ENCODE measurements around the gene KCTD17.
"Not testable (repeated sequence)": the region's sequence is repeated elsewhere in the genome, so short reads cannot be mapped to it uniquely, and the experiment has no call there.

Gene KCTD17

DNA sequence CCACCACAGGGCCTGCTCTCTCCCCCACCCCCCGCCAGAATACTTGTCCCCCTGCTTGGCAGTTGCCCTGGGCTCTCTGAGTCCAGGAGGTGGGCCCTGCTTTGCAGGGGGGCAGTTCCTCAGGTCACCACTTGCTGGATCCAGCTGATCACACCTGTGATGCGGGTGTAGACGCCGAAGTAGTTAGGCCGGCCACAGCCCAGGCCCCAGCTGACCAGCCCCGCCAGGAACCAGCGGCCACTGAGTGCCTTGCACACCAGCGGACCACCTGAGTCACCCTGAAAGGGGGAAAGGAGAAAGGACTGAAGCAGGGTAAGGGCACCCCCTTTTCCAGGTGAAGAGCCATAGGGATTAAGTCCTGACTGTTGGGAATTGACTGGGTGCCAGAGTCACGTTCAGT, 14.4 kb downstream of the KCTD17 start:
- Mint-ChIP-seq H3K4me1 (ENCODE audit: low read depth) (no peaks in the 10 kb centered on the region), H3K4me3 (no peak overlapping the region), H3K9me3 (no peaks in the 10 kb centered on the region), H3K27me3 (peaks cover 41% of the 10 kb centered on the region), H3K36me3 (ENCODE audit: low read depth) (peaks cover 39% of the 10 kb centered on the region), H3K27ac (no peak overlapping the region)
- intact Hi-C loops (cut with micrococcal nuclease) = no loop called here

DNA sequence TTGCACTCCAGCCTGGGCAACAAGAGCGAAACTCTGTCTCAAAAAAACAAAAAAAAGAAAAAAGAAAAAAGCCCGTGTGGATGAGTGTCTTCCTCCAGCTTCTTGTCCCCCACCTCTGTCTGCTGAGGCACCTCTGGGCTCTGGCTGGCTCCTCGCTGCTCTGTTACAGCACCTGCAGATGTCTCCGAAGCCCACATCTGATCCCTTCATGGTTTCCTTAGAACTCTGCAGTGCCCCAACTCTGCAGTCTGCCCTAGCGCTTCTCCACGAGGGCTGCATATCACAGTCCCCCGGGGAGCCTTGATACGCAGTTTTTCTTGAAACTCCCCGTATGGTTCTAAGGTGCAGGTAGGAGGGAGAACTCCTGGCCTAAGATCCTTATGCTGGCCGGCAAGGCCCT, 15.9 kb downstream of the KCTD17 start:
- peaks cover 24% of the 10 kb centered on the region for H3K36me3 Mint-ChIP-seq (ENCODE audit: low read depth)
- H3K4me1 Mint-ChIP-seq (ENCODE audit: low read depth) = no peaks in the 10 kb centered on the region
- no peak overlapping the region for H3K4me3 Mint-ChIP-seq
- H3K27me3 Mint-ChIP-seq = peaks cover 41% of the 10 kb centered on the region
- H3K9me3 Mint-ChIP-seq = no peaks in the 10 kb centered on the region
- H3K27ac Mint-ChIP-seq = no peak overlapping the region
- intact Hi-C loops (cut with micrococcal nuclease) = no loop called here

DNA sequence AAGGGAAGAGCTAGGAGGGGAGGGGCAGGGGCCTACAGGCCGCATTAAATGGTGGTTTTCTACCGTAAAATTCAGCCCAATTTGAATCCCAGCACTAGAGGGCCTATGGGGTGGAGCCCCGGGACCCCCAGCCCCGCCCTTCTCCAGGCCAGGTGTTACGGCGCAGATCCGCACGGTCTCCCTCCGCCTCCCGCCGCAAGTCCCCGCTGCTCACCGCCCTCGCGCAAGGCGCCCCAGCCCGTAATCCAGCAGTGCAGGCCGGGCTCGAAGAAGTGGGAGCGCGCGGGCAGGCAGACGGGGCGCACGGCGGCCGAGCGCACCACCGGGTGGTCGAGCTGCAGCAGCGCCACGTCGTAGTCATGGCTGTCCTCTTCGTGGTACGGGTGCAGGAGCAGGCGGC, 17.3 kb downstream of the KCTD17 start:
- intact Hi-C loops (cut with micrococcal nuclease) = no loop called here
- peaks cover 41% of the 10 kb centered on the region for H3K27me3 Mint-ChIP-seq
- no peaks in the 10 kb centered on the region for H3K4me1 Mint-ChIP-seq (ENCODE audit: low read depth)
- H3K27ac Mint-ChIP-seq = no peak overlapping the region
- H3K4me3 Mint-ChIP-seq = no peak overlapping the region
- H3K36me3 Mint-ChIP-seq (ENCODE audit: low read depth) = peaks cover 10% of the 10 kb centered on the region
- no peaks in the 10 kb centered on the region for H3K9me3 Mint-ChIP-seq

DNA sequence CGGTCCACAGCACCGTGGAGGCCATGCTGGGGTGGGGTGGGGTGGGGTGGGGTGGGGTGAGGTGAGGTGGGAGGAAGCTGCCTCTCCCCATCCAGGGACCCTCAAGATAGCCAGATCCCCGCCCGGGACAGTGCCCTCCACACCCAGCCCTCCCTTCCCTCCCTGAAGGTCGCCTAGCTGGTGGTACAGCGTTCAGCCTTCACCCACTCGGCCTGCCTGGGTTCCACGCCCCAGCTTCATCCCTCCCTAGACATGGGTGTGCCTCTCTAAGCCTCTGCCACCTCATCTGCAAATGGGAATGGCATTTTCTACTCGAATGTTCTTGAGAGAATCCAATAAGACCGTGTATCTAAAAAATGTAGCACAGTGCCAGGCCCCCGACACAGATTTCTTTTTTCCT, 17.8 kb downstream of the KCTD17 start:
- Mint-ChIP-seq H3K27me3 (peaks cover 44% of the 10 kb centered on the region), H3K36me3 (ENCODE audit: low read depth) (peaks cover 6% of the 10 kb centered on the region), H3K4me1 (ENCODE audit: low read depth) (no peaks in the 10 kb centered on the region), H3K9me3 (no peaks in the 10 kb centered on the region), H3K27ac (no peak overlapping the region), H3K4me3 (no peak overlapping the region)
- intact Hi-C loops (cut with micrococcal nuclease) = no loop called here

DNA sequence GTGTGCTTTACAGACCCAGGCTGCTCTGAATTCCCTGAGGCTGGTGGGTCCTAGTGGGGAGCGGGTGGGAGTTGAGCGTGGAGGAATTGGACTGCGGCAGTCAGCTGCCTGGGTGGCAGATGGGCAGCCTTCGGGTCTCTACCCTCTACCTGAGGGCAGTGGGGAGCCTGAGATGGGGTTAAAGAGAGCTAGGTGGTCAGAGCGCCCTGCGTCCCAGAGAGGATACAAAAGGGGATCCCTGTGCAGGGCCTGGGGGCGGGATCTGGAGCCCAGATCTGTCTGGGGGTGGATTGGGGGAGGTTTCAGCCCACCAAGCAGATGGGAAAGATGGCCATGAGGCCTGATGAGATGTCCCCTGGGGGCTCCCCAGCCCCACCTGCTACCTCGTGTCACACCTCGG, 18.2 kb downstream of the KCTD17 start:
- Mint-ChIP-seq H3K27me3 (peaks cover 44% of the 10 kb centered on the region), H3K27ac (no peak overlapping the region), H3K4me3 (no peak overlapping the region), H3K36me3 (ENCODE audit: low read depth) (peaks cover 2% of the 10 kb centered on the region), H3K4me1 (ENCODE audit: low read depth) (no peaks in the 10 kb centered on the region), H3K9me3 (no peaks in the 10 kb centered on the region)
- intact Hi-C loops (cut with micrococcal nuclease) = no loop called here

DNA sequence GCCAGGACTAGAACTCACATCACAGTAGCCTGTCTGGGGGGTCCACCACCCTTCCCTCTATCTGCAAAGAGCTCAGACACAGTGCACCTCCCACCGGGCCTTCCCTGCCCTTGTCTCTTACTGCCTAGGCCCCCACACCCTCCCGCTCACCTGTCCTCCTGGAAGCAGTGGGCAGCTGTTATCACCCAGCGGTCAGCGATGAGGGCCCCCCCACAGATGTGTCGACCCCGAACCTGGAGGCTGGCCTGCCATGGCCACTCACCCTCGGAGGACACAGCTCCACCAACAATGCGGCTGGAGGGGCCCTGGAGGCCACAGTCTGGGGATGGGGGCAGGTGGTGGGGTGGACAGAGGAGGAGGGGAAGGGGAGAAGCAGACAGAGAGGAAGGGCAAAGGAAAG, 18.8 kb downstream of the KCTD17 start:
- H3K4me1 Mint-ChIP-seq (ENCODE audit: low read depth) = no peaks in the 10 kb centered on the region
- intact Hi-C loops (cut with micrococcal nuclease) = no loop called here
- no peaks in the 10 kb centered on the region for H3K9me3 Mint-ChIP-seq
- H3K36me3 Mint-ChIP-seq (ENCODE audit: low read depth) = no peaks in the 10 kb centered on the region
- H3K27ac Mint-ChIP-seq = no peak overlapping the region
- H3K4me3 Mint-ChIP-seq = no peak overlapping the region
- peaks cover 46% of the 10 kb centered on the region for H3K27me3 Mint-ChIP-seq

DNA sequence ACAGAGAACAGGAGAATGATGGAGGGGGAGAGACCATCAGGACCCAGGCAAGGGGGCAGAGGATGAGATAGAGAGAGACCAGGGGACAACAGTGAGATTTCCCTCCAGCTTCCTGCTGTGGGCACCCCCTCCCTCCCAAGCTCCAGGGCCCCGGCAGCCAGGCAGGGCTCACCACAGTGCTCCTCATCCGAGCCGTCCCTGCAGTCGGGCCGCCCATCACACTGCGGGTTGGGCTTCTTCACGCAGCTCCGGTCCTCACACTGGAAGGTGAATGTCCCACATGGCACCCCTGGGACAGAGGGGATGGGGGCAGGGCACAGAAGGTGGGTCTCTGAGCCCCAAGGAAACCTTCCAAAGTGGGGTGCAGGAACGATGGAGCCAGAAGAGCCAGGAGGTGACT, 19.2 kb downstream of the KCTD17 start:
- Mint-ChIP-seq H3K9me3 (no peaks in the 10 kb centered on the region), H3K27ac (no peak overlapping the region), H3K27me3 (peaks cover 50% of the 10 kb centered on the region)

DNA sequence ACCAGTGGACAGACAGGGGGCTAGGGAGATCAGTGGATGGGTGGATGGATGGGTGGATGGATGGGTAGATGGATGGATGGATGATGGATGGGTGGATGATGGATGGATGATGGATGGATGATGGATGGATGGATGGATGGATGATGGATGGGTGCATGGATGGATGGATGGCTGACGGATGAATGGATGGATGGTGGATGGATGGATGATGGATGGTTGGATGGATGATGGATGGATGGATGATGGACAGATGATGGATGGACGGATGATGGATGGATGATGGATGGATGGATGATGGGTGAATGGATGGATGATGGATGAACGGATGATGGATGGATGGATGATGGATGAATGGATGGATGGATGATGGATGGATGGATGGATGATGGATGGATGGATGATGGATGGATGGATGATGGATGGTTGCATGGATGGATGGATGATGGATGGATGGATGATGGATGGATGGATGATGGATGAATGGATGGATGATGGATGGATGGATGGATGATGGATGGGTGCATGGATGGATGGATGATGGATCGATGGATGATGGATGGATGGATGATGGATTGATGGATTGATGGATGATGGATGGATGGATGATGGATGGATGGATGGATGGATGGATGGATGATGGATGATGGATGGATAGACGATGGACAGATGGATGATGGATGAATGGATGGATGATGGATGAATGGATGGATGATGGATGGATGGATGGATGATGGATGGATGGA, 20.5 kb downstream of the KCTD17 start:
- H3K27ac Mint-ChIP-seq; H3K36me3 Mint-ChIP-seq (ENCODE audit: low read depth); H3K9me3 Mint-ChIP-seq; intact Hi-C loops (cut with micrococcal nuclease); H3K4me1 Mint-ChIP-seq (ENCODE audit: low read depth); H3K4me3 Mint-ChIP-seq: not testable (repeated sequence)
- H3K27me3 Mint-ChIP-seq = peaks cover 48% of the 10 kb centered on the region

More for the DNA sequence above, 19.2 kb downstream of the KCTD17 start:
- no peak overlapping the region for H3K4me3 Mint-ChIP-seq
- no peaks in the 10 kb centered on the region for H3K4me1 Mint-ChIP-seq (ENCODE audit: low read depth)
- no peaks in the 10 kb centered on the region for H3K36me3 Mint-ChIP-seq (ENCODE audit: low read depth)
- intact Hi-C loops (cut with micrococcal nuclease) = no loop called here

DNA sequence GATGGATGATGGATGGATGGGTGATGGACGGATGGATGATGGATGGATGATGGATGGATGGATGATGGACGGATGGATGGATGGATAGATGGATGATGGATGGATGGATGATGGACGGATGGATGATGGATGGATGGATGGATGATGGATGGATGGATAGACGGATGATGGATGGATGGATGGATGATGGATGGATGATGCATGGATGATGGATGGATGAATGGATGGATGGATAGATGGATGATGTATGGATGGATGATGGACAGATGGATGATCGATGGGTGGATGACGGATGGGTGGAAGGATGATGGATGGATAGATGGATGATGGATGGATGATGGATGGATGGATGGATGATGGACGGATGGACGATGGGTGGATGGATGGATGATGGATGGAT, 21.1 kb downstream of the KCTD17 start:
- H3K27me3 Mint-ChIP-seq = peaks cover 45% of the 10 kb centered on the region
- no peaks in the 10 kb centered on the region for H3K36me3 Mint-ChIP-seq (ENCODE audit: low read depth)
- H3K9me3 Mint-ChIP-seq = no peaks in the 10 kb centered on the region
- intact Hi-C loops (cut with micrococcal nuclease) = no loop called here
- no peaks in the 10 kb centered on the region for H3K4me1 Mint-ChIP-seq (ENCODE audit: low read depth)
- no peak overlapping the region for H3K4me3 Mint-ChIP-seq
- no peak overlapping the region for H3K27ac Mint-ChIP-seq

DNA sequence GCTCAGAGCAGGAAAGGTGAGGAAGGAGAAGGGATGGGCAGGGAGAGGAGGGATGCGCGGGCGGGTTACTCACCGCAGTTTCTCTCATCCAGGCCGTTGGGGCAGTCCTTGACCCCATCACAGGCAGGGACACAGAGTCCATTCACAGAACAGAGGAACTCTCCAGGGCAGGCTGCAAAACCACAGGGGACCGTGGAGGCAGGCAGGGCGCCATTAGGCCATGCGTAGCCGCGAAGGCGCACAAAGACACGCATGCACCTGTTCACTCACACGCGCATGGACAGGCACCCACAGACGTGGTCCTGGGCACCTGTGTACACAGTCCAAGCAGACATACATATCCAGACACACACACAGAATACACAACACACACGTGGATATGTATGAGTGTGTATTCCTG, 23.0 kb downstream of the KCTD17 start:
- Mint-ChIP-seq H3K4me1 (ENCODE audit: low read depth) (peaks cover 18% of the 10 kb centered on the region), H3K9me3 (no peaks in the 10 kb centered on the region), H3K27ac (no peak overlapping the region), H3K4me3 (no peak overlapping the region), H3K27me3 (peaks cover 37% of the 10 kb centered on the region), H3K36me3 (ENCODE audit: low read depth) (no peaks in the 10 kb centered on the region)
- intact Hi-C loops (cut with micrococcal nuclease) = no loop called here

DNA sequence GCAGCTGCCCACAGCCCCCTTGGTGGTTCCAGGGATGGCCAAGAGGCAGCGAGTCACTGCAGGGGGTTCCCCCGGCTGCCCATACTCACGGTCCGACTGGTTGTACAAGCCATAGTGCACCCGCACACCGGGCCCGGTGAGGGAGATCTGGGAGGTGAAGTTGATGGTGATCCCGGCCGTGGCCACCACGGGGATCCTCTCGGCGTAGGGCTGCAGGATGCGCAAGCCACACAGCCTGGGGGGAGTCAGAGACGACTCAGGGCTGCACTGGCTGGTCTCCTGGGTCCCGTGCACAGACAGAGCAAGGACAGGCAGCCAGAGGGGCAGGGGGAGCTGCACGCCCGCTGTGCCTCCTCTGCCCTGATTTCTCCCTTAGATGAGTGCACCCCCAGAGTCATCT, 23.5 kb downstream of the KCTD17 start:
- intact Hi-C loops (cut with micrococcal nuclease) = no loop called here
- peaks cover 23% of the 10 kb centered on the region for H3K4me1 Mint-ChIP-seq (ENCODE audit: low read depth)
- no peak overlapping the region for H3K27ac Mint-ChIP-seq
- no peaks in the 10 kb centered on the region for H3K36me3 Mint-ChIP-seq (ENCODE audit: low read depth)
- peaks cover 31% of the 10 kb centered on the region for H3K27me3 Mint-ChIP-seq
- no peaks in the 10 kb centered on the region for H3K9me3 Mint-ChIP-seq
- H3K4me3 Mint-ChIP-seq = no peak overlapping the region

DNA sequence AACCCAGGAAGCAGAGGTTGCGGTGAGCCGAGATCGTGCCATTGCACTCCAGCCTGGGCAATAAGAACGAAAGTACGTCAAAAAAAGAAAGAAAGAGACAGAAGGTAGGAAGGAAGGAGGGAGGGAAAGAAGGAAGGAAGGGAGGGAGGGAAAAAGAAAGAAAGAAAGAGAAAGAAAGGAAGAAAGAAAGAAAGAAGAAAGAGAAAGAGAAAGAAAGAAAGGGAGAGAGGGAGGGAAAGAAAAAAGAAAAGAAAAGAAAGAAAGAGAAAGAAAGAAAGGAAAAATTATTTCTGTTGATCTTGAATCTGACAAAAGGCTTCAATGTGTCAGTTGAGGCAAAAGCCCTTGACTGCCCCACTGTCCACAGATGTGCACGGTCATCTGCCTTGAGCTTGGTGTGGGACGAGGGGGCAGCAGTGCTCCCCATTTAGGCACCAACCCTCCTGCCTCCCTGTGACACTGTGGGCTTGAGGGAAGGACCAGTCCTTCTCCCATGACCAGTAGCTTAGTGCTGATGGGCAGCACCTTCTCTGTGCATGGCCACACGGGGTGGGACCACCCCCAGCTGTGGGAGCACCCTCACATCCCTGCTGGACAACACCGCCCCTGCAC, 24.4 kb downstream of the KCTD17 start:
- H3K4me1 Mint-ChIP-seq (ENCODE audit: low read depth) = peaks cover 29% of the 10 kb centered on the region
- H3K27me3 Mint-ChIP-seq = peaks cover 23% of the 10 kb centered on the region
- no peak overlapping the region for H3K27ac Mint-ChIP-seq
- no peaks in the 10 kb centered on the region for H3K9me3 Mint-ChIP-seq
- H3K36me3 Mint-ChIP-seq (ENCODE audit: low read depth) = no peaks in the 10 kb centered on the region
- intact Hi-C loops (cut with micrococcal nuclease) = loop anchor here (2.0 kb wide), 1 partner anchor 123 kb away; no protein-coding TSS in a partner anchor
- no peak overlapping the region for H3K4me3 Mint-ChIP-seq

DNA sequence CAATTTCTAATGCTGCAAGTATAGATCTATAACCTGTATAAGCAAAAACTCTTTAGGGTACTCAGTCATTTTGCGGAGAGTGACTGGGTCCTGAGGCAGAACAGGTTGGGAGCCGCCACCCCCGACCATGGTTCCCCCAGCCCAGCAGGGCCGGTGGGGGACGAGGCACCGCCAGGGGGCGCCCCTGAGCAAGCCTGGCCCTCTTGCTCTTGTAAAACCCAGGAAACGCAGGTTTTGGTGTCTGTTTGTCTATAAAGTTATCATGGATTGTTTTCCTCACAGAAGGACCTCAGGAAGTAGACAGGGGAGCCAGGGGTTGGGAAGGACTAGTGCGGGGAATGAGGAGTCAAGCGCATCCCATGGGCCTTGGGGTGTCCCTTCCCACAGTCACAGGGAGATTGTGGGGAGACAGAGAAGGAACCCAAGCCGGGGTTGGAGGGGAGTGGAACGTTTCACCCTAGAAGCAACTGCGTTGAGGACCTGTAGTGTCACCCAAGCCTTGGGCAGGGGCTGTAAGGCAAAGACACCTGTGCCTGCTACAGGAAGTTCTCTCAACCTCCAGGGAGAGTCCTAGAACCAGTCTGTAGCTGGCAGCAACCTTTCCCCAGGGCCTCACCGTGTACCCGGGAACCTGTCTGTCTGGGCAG, 26.4 kb downstream of the KCTD17 start:
- Mint-ChIP-seq H3K4me3 (no peak overlapping the region), H3K27me3 (peaks cover 23% of the 10 kb centered on the region)

DNA sequence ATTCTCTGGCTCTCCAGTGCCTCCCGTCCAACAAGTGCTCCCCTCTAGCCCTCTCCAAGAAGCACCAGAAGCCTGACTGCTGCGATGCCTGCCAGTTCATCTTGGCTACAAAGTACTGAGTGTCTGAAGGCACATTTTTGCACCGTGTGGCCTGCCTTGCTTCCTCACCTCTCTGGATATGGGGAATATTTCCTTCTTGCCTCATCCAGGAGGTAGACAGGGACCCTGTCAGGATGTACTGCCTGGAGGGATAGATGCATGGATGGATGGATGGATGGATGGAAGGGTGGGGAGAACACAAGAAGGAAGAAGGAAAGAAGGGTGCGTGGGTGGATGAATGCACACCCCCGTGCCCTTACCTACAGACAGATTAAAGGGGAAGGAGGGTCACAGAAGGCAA, 27.6 kb downstream of the KCTD17 start:
- peaks cover 26% of the 10 kb centered on the region for H3K27me3 Mint-ChIP-seq
- no peaks in the 10 kb centered on the region for H3K9me3 Mint-ChIP-seq
- H3K36me3 Mint-ChIP-seq (ENCODE audit: low read depth) = no peaks in the 10 kb centered on the region
- H3K4me3 Mint-ChIP-seq = no peak overlapping the region
- intact Hi-C loops (cut with micrococcal nuclease) = no loop called here
- no peak overlapping the region for H3K27ac Mint-ChIP-seq
- H3K4me1 Mint-ChIP-seq (ENCODE audit: low read depth) = peaks cover 29% of the 10 kb centered on the region

More for the DNA sequence above, 26.4 kb downstream of the KCTD17 start:
- intact Hi-C loops (cut with micrococcal nuclease) = loop anchor here (2.0 kb wide), 1 partner anchor 121 kb away; no protein-coding TSS in a partner anchor
- no peaks in the 10 kb centered on the region for H3K9me3 Mint-ChIP-seq
- no peaks in the 10 kb centered on the region for H3K36me3 Mint-ChIP-seq (ENCODE audit: low read depth)
- peaks cover 29% of the 10 kb centered on the region for H3K4me1 Mint-ChIP-seq (ENCODE audit: low read depth)
- H3K27ac Mint-ChIP-seq = no peak overlapping the region

Measured in dendritic cell treated with granulocyte-macrophage colony-stimulating factor and Interleukin-4, amounts not matched to agents 40 ng/mL and 50 ng/mL, for 4 days (primary cell).